ENCODE results near the gene NRCAM.

NRCAM gene

DNA sequence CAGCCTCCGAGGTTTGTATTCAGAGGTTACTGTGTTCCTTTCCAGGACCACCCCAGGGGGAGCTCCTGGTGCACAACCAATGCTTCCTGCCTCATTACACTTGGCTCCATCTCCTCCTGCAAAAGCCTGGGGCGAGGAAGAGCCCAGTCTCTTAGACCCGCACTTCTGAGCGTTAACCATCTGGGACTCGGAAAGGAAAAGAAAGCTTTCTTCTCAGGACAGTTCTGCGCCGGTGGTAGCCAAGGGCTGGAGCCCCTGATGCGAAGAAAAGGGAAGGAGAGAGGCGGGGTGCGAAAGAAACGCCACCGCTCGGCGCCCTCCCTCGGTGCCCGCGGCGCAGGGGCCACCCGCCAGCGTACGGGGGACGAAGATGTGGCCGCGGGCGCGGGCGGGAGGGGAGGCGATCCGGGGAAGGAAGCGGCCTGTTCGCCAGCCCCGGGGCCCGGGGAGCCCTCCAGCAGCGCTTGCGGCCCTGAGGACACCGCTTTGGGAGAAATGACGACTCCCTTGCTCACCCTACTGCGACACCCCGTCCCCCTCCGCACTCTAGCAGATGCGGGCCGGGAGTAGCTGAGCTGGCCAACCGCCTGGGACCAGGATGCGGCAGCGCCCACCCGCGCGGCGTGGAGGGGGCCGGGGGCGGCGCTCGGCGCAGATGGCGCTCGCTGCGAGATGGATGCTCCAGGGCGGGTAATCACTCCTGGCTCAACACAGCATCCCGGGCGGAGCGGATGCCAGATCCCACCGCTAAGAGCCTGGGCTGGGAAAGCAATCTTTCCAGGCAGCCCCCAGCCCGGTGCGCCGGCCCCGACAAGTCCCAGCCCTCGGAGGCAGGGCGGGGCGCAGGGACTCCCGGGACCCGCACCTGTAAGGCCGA is 1.3 kb downstream of the NRCAM start:
- DNase-seq (ENCODE audit: low spot score) = peak; percentile 62
- peak; percentile 3 for TF ChIP-seq CTCF (IDR thresholded peaks at IDR 0.05; ENCODE audit: borderline replicate concordance, control extremely low read depth, extremely low read depth, insufficient read depth, missing control alignments)
- in situ Hi-C loops (cut with MboI; ENCODE audit: low sequenced_read_pairs, unreplicated experiment) = loop anchor here (10.0 kb wide), 1 partner anchor 270 kb away; no protein-coding TSS in a partner anchor

- DNase-seq (ENCODE audit: low spot score) = no peak
- in situ Hi-C loops (cut with MboI; ENCODE audit: low sequenced_read_pairs, unreplicated experiment) = loop anchor here (10.0 kb wide), 1 partner anchor 269 kb away; no protein-coding TSS in a partner anchor
Observed at GRCh38 chr7:108454317-108454673, 1.9 kb downstream of the NRCAM start.

DNA sequence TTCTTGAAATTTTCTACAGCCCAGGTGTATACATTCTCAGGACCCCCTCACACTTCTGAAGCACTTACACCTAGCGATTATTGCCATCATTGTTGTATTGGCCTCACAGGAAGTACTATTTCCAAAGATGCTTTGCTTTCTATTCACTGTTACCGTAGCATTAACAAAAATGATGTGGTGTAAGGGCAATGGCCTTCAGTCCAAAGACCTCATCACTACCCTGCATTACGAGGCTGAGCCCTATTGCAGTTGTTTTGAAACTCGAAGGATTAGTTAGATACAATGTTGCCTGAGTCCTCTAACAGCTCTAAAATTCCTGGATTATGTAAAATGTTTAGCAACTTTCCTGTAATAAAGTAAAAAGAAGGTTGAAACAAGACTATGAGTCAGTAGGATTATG is 2.9 kb downstream of the NRCAM start:
- in situ Hi-C loops (cut with MboI; ENCODE audit: low sequenced_read_pairs, unreplicated experiment) = loop anchor here (10.0 kb wide), 1 partner anchor 269 kb away; no protein-coding TSS in a partner anchor
- no peak for DNase-seq (ENCODE audit: low spot score)

More at GRCh38 chr7:108454317-108454673, 1.9 kb downstream of the NRCAM start:
- no peak for TF ChIP-seq CTCF (IDR thresholded peaks at IDR 0.05; ENCODE audit: borderline replicate concordance, control extremely low read depth, extremely low read depth, insufficient read depth, missing control alignments)

GRCh38 chr7:108452707-108453106 is 3.5 kb downstream of the NRCAM start:
- peak; percentile 48 for DNase-seq (ENCODE audit: low spot score)
- TF ChIP-seq CTCF (IDR thresholded peaks at IDR 0.05; ENCODE audit: borderline replicate concordance, control extremely low read depth, extremely low read depth, insufficient read depth, missing control alignments) = peak; percentile 56
- in situ Hi-C loops (cut with MboI; ENCODE audit: low sequenced_read_pairs, unreplicated experiment) = loop anchor here (10.0 kb wide), 1 partner anchor 268 kb away; no protein-coding TSS in a partner anchor

More for the DNA sequence above, 2.9 kb downstream of the NRCAM start:
- TF ChIP-seq CTCF (IDR thresholded peaks at IDR 0.05; ENCODE audit: borderline replicate concordance, control extremely low read depth, extremely low read depth, insufficient read depth, missing control alignments) = no peak

- in situ Hi-C loops (cut with MboI; ENCODE audit: low sequenced_read_pairs, unreplicated experiment) = loop anchor here (10.0 kb wide), 1 partner anchor 267 kb away; no protein-coding TSS in a partner anchor
- TF ChIP-seq CTCF (IDR thresholded peaks at IDR 0.05; ENCODE audit: borderline replicate concordance, control extremely low read depth, extremely low read depth, insufficient read depth, missing control alignments) = no peak
- DNase-seq (ENCODE audit: low spot score) = no peak
Observed at GRCh38 chr7:108451296-108451848, 4.9 kb downstream of the NRCAM start.

GRCh38 chr7:108450160-108450559 is 6.1 kb downstream of the NRCAM start:
- in situ Hi-C loops (cut with MboI; ENCODE audit: low sequenced_read_pairs, unreplicated experiment) = loop anchor here (10.0 kb wide), 1 partner anchor 265 kb away; no protein-coding TSS in a partner anchor
- TF ChIP-seq CTCF (IDR thresholded peaks at IDR 0.05; ENCODE audit: borderline replicate concordance, control extremely low read depth, extremely low read depth, insufficient read depth, missing control alignments) = no peak
- no peak for DNase-seq (ENCODE audit: low spot score)

All from GM13976 (cell line).